CD4-positive, alpha-beta memory T cell (primary cell): Measurements from ENCODE around the gene CYGB. TPM values are rescaled to one million over a fixed set of nuclear protein-coding genes. Genes with fewer than 3 reads are reported as not detected.
"Not testable (repeated sequence)": the region's sequence is repeated elsewhere in the genome, so short reads cannot be mapped to it uniquely, and the experiment has no call there.

Source experiments
- CTCF ChIA-PET: fragments of 350-600 bp; sonication (Branson Sonifier 250); formaldehyde crosslinking; loops from one replicate; lab custom pipeline; 2021; ENCODE audit warnings: inconsistent platforms; ENCODE audit not compliant: partially characterized antibody; lab: Charles Lee
- POLR2A ChIA-PET: fragments of 350-600 bp; sonication (Branson Sonifier 250); formaldehyde crosslinking; loops from one replicate; lab custom pipeline; 2021; ENCODE audit not compliant: partially characterized antibody; lab: Charles Lee
- DNase-seq, 5 donors: peaks; one replicate each; pipeline versions ENCODE4 v3.0.0 to v3.0.0-alpha.2; 2020 to 2022; ENCODE audit warnings: mixed read lengths in 1 of 5
- H3K27ac ChIP-seq: one replicate; pipeline ENCODE4 v1.7.0; 2013; ENCODE audit warnings: low read depth, low read length
- H3K27me3 ChIP-seq: 2 replicates; pipeline ENCODE4 v1.7.0; 2013; ENCODE audit warnings: mild to moderate bottlenecking, low read length, moderate library complexity; ENCODE audit not compliant: insufficient read depth
- H3K36me3 ChIP-seq: 2 replicates; pipeline ENCODE4 v1.7.0; 2013; ENCODE audit warnings: mild to moderate bottlenecking, low read length, moderate library complexity; ENCODE audit not compliant: insufficient read depth
- H3K4me1 ChIP-seq: 2 replicates; pipeline ENCODE4 v1.7.0; 2013; ENCODE audit warnings: mild to moderate bottlenecking, low read length, moderate library complexity; ENCODE audit not compliant: insufficient read depth
- H3K4me3 ChIP-seq, 2 donors: one replicate each; pipeline ENCODE4 v1.7.0; 2013; ENCODE audit warnings: low read length in 2 of 2, mild to moderate bottlenecking in 1 of 2
- H3K9me3 ChIP-seq, 2 donors: one replicate each; pipeline ENCODE4 v1.7.0; 2013; ENCODE audit warnings: low read length in 2 of 2, control low read depth in 1 of 2; ENCODE audit not compliant: control insufficient read depth in 1 of 2
- H3K27ac Mint-ChIP-seq, 7 donors: one replicate each; pipeline ENCODE4 v1.8.0; 2020 to 2021; ENCODE audit warnings: mixed read lengths in 7 of 7, mild to moderate bottlenecking in 6 of 7, inconsistent platforms in 3 of 7, moderate library complexity in 3 of 7
- H3K27me3 Mint-ChIP-seq, 2 donors: one replicate each; pipeline ENCODE4 v1.8.0; 2020 to 2021; ENCODE audit warnings: mixed read lengths in 2 of 2
- H3K36me3 Mint-ChIP-seq, 2 donors: one replicate each; pipeline ENCODE4 v1.8.0; 2020 to 2021; ENCODE audit warnings: mixed read lengths in 2 of 2, inconsistent platforms in 1 of 2, mild to moderate bottlenecking in 1 of 2
- H3K4me1 Mint-ChIP-seq, 4 donors: one replicate each; pipeline ENCODE4 v1.8.0; 2020 to 2021; ENCODE audit warnings: mixed read lengths in 4 of 4, mild to moderate bottlenecking in 1 of 4
- H3K4me3 Mint-ChIP-seq, 8 donors: one replicate each; pipeline ENCODE4 v1.8.0; 2020 to 2021; ENCODE audit warnings: mixed read lengths in 8 of 8, mild to moderate bottlenecking in 7 of 8, moderate library complexity in 6 of 8, inconsistent platforms in 3 of 8
- H3K9me3 Mint-ChIP-seq, 8 donors: one replicate each; pipeline ENCODE4 v1.8.0; 2020 to 2021; ENCODE audit warnings: mixed read lengths in 8 of 8, mild to moderate bottlenecking in 5 of 8, inconsistent platforms in 3 of 8, moderate library complexity in 1 of 8
- intact Hi-C: fragments of 100-400 bp; cut with micrococcal nuclease; formaldehyde crosslinking; loops from one replicate; pipeline ENCODE4 v1.15.1; 2023
- polyA plus RNA-seq, 2 donors: library from polyadenylated mRNA; unstranded; fragments of 300-500 nt; fragmentation: Illumina TruSeq; gene quantifications; one replicate each; pipeline ENCODE4 v1.2.3, GENCODE V29; 2021
- total RNA-seq, 2 experiments: library from RNA; stranded (reverse); gene quantifications; one replicate each; pipeline ENCODE4 v1.2.3, GENCODE V29; 2021

The CYGB gene
- total and polyA plus RNA-seq, 4 experiments from 2014 or later = not detected

DNA sequence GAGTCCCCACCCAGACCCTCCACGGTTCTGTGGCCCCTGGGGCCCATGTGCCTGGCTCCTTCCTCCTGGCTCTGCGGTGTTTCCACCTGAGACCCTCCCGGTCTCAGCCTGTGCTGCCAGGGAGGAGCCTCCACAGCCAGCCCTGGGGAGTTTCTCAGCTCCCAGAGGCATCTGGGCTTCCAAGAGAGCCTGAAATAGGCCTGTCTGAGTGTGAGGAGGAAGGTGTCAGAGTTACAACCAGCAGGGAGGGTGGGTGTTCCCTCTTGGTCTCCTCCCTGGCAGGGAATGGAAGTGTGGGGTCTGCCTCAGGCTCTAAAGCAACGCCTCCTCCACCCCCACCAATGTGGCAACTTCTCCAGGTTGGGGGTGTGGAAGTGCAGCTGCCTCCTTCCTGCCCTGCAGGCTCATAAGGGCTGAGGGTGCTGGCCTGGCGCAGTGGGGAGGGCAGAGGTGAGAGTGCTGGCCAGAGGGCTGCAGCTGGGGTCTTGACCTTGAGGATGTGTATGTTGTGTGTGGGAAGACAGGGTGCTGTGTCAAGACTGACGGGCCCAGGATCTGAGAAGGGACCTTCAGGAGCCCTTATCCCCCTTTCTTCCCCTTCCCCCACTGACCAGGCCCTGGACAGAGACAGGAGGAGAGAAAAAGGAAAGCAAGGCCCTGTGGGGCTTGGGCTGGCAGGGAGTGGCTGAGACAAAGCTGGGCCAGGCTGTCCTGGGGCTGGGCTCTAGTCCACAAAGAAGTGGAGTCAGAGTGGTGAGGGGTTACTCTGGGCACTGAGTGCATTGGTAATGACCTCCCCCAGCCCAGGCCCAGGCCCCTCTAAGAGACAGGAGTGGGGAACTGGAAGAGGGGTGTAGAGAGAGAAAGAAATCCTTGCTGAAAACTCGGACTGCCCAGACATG is 2.4 kb downstream of the CYGB start:
- Histone ChIP-seq H3K36me3 (no peaks in the 10 kb centered on the region), H3K4me1 (no peaks in the 10 kb centered on the region), H3K27me3 (peaks cover 9% of the 10 kb centered on the region), H3K4me3 (no peak overlapping the region), H3K9me3 (no peaks in the 10 kb centered on the region), H3K27ac (no peak overlapping the region)
- Mint-ChIP-seq H3K9me3 (no peaks in the 10 kb centered on the region), H3K27me3 (peaks cover 16 to 22% of the 10 kb centered on the region in 2 donors), H3K4me3 (peak overlapping the region in 1 of 8 donors; percentile 40), H3K27ac (peak overlapping the region in 1 of 7 donors; percentile 36), H3K36me3 (no peaks in the 10 kb centered on the region), H3K4me1 (peaks cover 2 to 9% (median 6%) of the 10 kb centered on the region in 4 donors)
- intact Hi-C loops = no loop called here
- ChIA-PET POLR2A (no interaction called here), CTCF (interaction anchor here (1.1 kb wide), 1 partner anchor 146 kb away, joined by 3 read pairs; no protein-coding TSS in a partner anchor)
- peak in 1 of 5 donors; percentile 21 for DNase-seq

DNA sequence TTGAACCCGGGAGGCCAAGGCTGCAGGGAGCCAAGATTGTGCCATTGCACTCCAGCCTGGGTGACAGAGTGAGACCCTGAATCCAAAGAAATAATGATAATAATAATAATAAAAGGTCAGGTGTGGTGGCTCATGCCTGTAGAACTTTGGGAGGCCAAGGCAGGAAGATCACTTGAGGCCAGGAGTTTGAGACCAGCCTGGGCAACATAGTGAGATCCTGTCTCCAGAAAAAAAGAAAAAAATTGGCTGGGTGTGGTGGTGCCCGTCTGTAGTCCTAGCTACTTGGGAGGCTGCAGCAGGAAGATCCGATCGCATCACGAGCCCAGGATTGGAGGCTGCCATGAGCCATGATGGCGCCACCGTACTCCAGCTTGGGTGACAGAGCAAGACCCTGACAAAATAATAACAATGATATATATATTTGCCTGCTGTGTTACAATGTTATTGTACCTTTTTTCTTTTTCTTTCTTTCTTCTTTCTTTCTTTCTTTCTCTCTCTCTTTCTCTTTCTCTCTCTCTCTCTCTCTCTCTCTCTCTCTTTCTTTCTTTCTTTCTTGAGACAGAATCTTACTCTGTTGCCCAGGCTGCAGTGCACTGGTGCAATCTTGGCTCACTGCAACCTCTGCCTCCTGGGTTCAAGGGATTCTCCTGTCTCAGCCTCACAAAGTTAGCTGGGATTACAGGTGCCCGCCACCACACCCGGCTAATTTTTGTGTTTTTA is 3.7 kb downstream of the CYGB start:
- H3K4me3 Mint-ChIP-seq, H3K4me1 Mint-ChIP-seq, H3K4me3 ChIP-seq, intact Hi-C loops, H3K4me1 ChIP-seq, H3K27ac Mint-ChIP-seq, H3K36me3 ChIP-seq, H3K9me3 Mint-ChIP-seq, H3K27me3 ChIP-seq, DNase-seq, H3K9me3 ChIP-seq, POLR2A ChIA-PET, H3K36me3 Mint-ChIP-seq, H3K27ac ChIP-seq: not testable (repeated sequence)
- CTCF ChIA-PET = interaction anchor here (0.7 to 1.4 kb wide), 4 partner anchors 10 to 1605 kb away, joined by 3 to 5 read pairs (median 4); no protein-coding TSS in a partner anchor
- H3K27me3 Mint-ChIP-seq = peaks cover 8 to 14% of the 10 kb centered on the region in 2 donors

DNA sequence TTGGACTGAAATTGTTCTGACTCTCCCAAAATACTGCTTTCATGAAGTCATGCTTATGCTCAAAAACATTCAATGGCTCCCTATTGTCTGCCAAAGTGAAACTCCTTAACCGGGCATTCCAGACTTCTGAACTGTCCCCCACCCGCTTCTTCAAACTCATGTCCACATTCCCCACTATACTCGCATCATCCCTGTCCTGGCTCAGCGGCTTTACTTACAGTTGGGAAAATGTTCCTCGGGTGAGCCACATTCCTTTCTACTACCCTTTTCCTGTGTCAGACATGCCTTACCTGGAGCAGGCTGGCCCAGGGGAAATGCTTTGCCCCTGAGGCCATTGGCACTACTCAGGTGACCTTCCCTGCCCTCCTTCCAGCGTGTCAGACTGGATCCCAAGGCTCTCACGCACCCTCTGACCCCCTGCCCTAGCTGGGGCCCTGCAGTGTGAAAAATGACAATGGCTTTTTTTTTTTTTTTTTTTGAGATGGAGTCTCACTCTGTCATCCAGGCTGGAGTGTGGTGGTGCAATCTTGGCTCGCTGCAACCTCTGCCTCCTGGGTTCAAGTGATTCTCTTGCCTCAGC is 5.3 kb downstream of the CYGB start:
- Mint-ChIP-seq H3K9me3 (no peaks in the 10 kb centered on the region), H3K4me1 (peaks cover 10 to 21% (median 17%) of the 10 kb centered on the region in 4 donors), H3K36me3 (no peaks in the 10 kb centered on the region), H3K4me3 (peak overlapping the region in 1 of 8 donors; percentile 50), H3K27me3 (peaks cover 7 to 12% of the 10 kb centered on the region in 2 donors), H3K27ac (peak overlapping the region in 3 of 7 donors; percentile 38 to 77 (median 72))
- H3K27me3 ChIP-seq = peaks cover 3% of the 10 kb centered on the region
- ChIA-PET CTCF (interaction anchor here (1.2 to 1.4 kb wide), 2 partner anchors 9 to 150 kb away, joined by 4 to 5 read pairs; no protein-coding TSS in a partner anchor), POLR2A (no interaction called here)
- H3K36me3 ChIP-seq = no peaks in the 10 kb centered on the region
- no peak overlapping the region for H3K27ac ChIP-seq
- no peak overlapping the region for H3K4me3 ChIP-seq
- intact Hi-C loops = no loop called here
- DNase-seq = peak in 1 of 5 donors; percentile 7
- peaks cover 25% of the 10 kb centered on the region for H3K4me1 ChIP-seq
- no peaks in the 10 kb centered on the region for H3K9me3 ChIP-seq

DNA sequence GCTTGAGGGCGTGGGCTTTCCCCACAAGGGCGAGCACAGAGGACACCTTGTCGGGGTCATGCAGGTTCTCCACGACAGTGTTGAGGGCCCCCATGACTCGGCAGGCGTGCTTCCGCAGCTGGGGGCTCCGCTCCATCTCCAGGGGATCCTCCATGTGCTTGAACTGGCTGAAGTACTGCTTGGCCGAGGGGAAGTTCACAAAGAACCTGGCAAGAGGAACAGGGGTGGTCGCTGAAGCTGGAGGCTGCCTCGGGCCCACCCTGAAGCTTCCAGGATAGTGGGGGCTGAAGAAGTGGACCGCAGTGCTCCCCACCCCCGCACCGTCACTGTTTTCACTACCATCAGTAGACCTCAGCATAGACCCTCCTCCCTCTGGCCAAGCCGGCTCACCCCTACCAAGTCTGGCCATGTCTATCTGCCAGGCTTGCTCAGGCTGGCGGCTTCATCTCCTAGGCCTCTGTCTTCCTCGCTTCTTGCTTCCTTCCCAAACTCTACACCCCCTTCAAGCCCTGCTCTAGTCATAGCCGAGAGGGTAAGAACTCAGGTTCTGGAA is 5.9 kb downstream of the CYGB start:
- Histone ChIP-seq H3K36me3 (no peaks in the 10 kb centered on the region), H3K9me3 (no peaks in the 10 kb centered on the region), H3K4me1 (peaks cover 25% of the 10 kb centered on the region), H3K27me3 (no peaks in the 10 kb centered on the region), H3K4me3 (no peak overlapping the region), H3K27ac (no peak overlapping the region)
- DNase-seq = peak in 1 of 5 donors; percentile 3
- ChIA-PET CTCF (no interaction called here), POLR2A (no interaction called here)
- H3K9me3 Mint-ChIP-seq = no peaks in the 10 kb centered on the region
- H3K4me1 Mint-ChIP-seq = peaks cover 10 to 22% (median 18%) of the 10 kb centered on the region in 4 donors
- no peaks in the 10 kb centered on the region for H3K36me3 Mint-ChIP-seq
- H3K4me3 Mint-ChIP-seq = peak overlapping the region in 1 of 8 donors; percentile 50
- intact Hi-C loops = no loop called here
- H3K27me3 Mint-ChIP-seq = peaks cover 5 to 10% of the 10 kb centered on the region in 2 donors
- peak overlapping the region in 3 of 7 donors; percentile 38 to 77 (median 72) for H3K27ac Mint-ChIP-seq

DNA sequence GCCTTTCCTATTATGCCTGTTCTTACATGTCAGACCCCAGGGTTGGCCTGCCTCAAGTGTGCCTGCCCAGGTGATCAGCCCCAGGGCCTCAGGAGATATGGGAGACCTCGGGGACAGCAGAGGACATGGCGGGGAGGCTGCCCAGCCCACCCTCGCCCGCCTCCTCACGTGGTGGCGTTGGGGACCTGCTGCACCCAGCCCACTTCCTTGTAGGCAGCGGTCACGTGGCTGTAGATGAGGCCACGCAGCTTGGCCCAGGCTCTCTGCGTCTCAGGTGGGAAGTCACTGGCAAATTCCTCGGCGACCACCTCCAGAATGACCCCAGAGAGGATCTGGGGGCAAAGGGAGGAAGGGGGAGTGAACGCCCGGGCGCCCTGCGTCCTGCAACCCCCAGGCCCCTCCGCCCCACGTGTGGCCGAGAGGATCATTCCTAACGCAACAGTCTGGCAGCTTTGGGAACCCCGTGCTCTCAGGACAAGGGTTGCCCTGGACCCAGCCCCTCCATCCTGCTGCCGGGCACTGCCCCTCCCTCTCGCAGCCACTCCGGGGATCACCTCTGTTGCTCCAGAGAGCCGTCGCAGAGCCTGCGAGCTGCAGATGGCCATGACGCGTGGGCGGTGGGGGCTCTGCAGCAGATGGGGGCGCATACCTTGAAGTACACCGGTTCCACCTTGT is 6.6 kb downstream of the CYGB start:
- Mint-ChIP-seq H3K4me1 (peaks cover 10 to 22% (median 18%) of the 10 kb centered on the region in 4 donors), H3K9me3 (no peaks in the 10 kb centered on the region), H3K4me3 (no peak overlapping the region), H3K27me3 (peaks cover 4 to 5% of the 10 kb centered on the region in 2 donors), H3K36me3 (no peaks in the 10 kb centered on the region), H3K27ac (no peak overlapping the region)
- intact Hi-C loops = no loop called here
- POLR2A ChIA-PET = interaction anchor here (0.8 kb wide), 1 partner anchor 27 kb away, joined by 3 read pairs; no protein-coding TSS in a partner anchor
- CTCF ChIA-PET = interaction anchor here (1.0 kb wide), 1 partner anchor 26 kb away, joined by 3 read pairs; no protein-coding TSS in a partner anchor
- H3K4me1 ChIP-seq = peaks cover 25% of the 10 kb centered on the region
- H3K4me3 ChIP-seq = no peak overlapping the region
- no peaks in the 10 kb centered on the region for H3K9me3 ChIP-seq
- no peak overlapping the region for H3K27ac ChIP-seq
- no peaks in the 10 kb centered on the region for H3K27me3 ChIP-seq
- peak in 1 of 5 donors; percentile 22 for DNase-seq
- no peaks in the 10 kb centered on the region for H3K36me3 ChIP-seq

DNA sequence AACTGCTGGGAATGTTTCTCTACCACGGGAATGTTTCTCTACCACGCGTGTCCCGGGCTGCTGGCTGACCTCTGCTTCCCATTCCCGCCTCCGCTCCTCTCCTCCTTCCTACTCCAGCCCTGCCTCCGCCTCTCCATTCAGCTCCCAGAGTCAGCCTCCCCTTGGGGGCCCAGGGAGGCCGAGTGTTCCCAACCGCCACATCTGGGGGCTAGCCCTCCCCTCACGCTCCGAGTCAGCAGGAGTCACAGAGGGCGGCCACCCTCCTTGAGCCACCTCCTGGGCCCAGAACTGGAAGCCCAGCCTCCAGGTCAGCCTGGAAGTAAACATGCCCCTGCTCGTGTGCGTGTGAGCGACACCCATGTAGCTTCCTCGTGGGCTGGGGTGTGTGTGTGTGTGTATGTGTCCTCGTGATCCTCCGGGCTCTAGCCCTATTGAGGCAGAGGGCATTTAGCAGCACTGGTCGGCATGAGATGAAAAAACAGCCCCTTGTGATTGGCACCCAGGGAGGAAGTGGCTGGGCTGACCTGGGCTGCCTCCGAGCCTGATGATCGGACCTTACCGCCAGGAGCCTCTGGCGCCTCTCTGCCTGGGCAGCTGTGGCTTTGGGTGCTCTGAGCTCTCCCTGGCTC is 7.3 kb downstream of the CYGB start:
- Mint-ChIP-seq H3K27me3 (peaks cover 2 to 4% of the 10 kb centered on the region in 2 donors), H3K9me3 (no peaks in the 10 kb centered on the region), H3K27ac (peak overlapping the region in 2 of 7 donors; percentile 59 to 80), H3K4me1 (peaks cover 10 to 22% (median 18%) of the 10 kb centered on the region in 4 donors), H3K36me3 (no peaks in the 10 kb centered on the region), H3K4me3 (no peak overlapping the region)
- Histone ChIP-seq H3K27ac (no peak overlapping the region), H3K36me3 (no peaks in the 10 kb centered on the region), H3K4me3 (no peak overlapping the region), H3K9me3 (no peaks in the 10 kb centered on the region), H3K4me1 (peaks cover 25% of the 10 kb centered on the region), H3K27me3 (no peaks in the 10 kb centered on the region)
- DNase-seq = peak in 1 of 5 donors; percentile 33
- POLR2A ChIA-PET = interaction anchor here (0.8 to 1.7 kb wide), 3 partner anchors 15 to 28 kb away, joined by 3 to 5 read pairs (median 3); no protein-coding TSS in a partner anchor
- CTCF ChIA-PET = interaction anchor here (1.0 kb wide), 3 partner anchors 16 to 151 kb away, joined by 3 to 4 read pairs (median 3); no protein-coding TSS in a partner anchor
- intact Hi-C loops = no loop called here
